Measurements from ENCODE around the gene IL17F. TPM values are rescaled to one million over a fixed set of nuclear protein-coding genes. Genes with fewer than 3 reads are reported as not detected.

Gene IL17F
- total RNA-seq, 2 donors from 2014 or later: not detected

DNA sequence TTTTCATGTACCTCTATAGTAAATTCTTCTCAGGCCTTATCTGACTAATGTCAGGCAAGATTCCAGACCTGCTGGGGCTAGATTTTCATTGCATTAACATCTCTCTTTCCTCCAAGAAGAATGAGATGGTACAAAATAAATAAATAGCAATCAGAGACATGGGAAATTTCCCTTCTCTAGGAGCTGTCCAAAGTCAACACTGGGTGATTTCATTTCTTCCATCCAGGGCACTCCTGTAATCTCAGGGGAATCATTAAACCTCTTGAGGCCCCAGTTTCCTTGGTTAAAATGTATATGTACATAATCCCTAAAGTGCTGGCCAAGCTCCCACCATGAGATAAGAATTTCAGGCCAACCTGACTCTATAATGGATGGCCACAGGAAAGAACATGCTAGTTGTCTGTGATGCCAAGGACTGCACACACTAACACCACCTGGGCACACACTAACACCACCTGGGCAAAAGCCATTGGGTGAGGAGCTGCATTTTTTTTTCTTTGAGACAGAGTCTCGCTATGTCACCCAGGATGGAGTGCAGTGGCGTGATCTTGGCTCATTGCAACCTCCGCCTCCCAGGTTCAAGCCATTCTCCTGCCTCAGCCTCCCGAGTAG, 912 bp downstream of the IL17F start:
- Histone ChIP-seq H3K4me3 (ENCODE audit: low read length) (no peak overlapping the region), H3K9ac (ENCODE audit: extremely low read depth, low read length, poor library complexity, severe bottlenecking) (no peak overlapping the region), H3K9me3 (ENCODE audit: control insufficient read depth, low read length) (no peaks in the 10 kb centered on the region), H3K4me1 (ENCODE audit: control insufficient read depth, insufficient read depth, low read length) (no peaks in the 10 kb centered on the region), H3K36me3 (ENCODE audit: control insufficient read depth, insufficient read depth, low read length) (no peaks in the 10 kb centered on the region), H3K27me3 (ENCODE audit: control insufficient read depth, insufficient read depth, low read length, poor library complexity, severe bottlenecking) (no peaks in the 10 kb centered on the region), H3K27ac (ENCODE audit: low read depth, low read length) (no peak overlapping the region)
- TF ChIP-seq, protein P1, sequence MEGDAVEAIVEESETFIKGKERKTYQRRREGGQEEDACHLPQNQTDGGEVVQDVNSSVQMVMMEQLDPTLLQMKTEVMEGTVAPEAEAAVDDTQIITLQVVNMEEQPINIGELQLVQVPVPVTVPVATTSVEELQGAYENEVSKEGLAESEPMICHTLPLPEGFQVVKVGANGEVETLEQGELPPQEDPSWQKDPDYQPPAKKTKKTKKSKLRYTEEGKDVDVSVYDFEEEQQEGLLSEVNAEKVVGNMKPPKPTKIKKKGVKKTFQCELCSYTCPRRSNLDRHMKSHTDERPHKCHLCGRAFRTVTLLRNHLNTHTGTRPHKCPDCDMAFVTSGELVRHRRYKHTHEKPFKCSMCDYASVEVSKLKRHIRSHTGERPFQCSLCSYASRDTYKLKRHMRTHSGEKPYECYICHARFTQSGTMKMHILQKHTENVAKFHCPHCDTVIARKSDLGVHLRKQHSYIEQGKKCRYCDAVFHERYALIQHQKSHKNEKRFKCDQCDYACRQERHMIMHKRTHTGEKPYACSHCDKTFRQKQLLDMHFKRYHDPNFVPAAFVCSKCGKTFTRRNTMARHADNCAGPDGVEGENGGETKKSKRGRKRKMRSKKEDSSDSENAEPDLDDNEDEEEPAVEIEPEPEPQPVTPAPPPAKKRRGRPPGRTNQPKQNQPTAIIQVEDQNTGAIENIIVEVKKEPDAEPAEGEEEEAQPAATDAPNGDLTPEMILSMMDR (conservative IDR thresholded peaks at IDR 0.05): no peak
- Mint-ChIP-seq H3K4me3 (no peak overlapping the region), H3K4me1 (peaks cover 1% of the 10 kb centered on the region), H3K36me3 (ENCODE audit: low read depth) (no peaks in the 10 kb centered on the region), H3K27ac (no peak overlapping the region), H3K27me3 (ENCODE audit: insufficient read depth) (no peaks in the 10 kb centered on the region), H3K9me3 (no peaks in the 10 kb centered on the region)
- WGBS, 2 experiments (ENCODE audit: insufficient coverage in 1 of 2, insufficient read length in 1 of 2): 90 to 98% methylated on average over 4 of the region's 4 CpGs
- DNase-seq: no peak

GRCh38 chr6:52241819-52242218, 2.5 kb downstream of the IL17F start:
- Mint-ChIP-seq H3K4me1 (no peaks in the 10 kb centered on the region), H3K9me3 (no peaks in the 10 kb centered on the region), H3K27ac (no peak overlapping the region), H3K36me3 (ENCODE audit: low read depth) (no peaks in the 10 kb centered on the region), H3K4me3 (no peak overlapping the region), H3K27me3 (ENCODE audit: insufficient read depth) (no peaks in the 10 kb centered on the region)
- Histone ChIP-seq H3K9me3 (ENCODE audit: control insufficient read depth, low read length) (no peaks in the 10 kb centered on the region), H3K36me3 (ENCODE audit: control insufficient read depth, insufficient read depth, low read length) (no peaks in the 10 kb centered on the region), H3K4me3 (ENCODE audit: low read length) (no peak overlapping the region), H3K27me3 (ENCODE audit: control insufficient read depth, insufficient read depth, low read length, poor library complexity, severe bottlenecking) (no peaks in the 10 kb centered on the region), H3K9ac (ENCODE audit: extremely low read depth, low read length, poor library complexity, severe bottlenecking) (no peak overlapping the region), H3K27ac (ENCODE audit: low read depth, low read length) (no peak overlapping the region), H3K4me1 (ENCODE audit: control insufficient read depth, insufficient read depth, low read length) (no peaks in the 10 kb centered on the region)
- WGBS, 2 experiments (ENCODE audit: insufficient coverage in 1 of 2, insufficient read length in 1 of 2): 81 to 83% methylated on average over 1 to 2 of the region's 2 CpGs
- no peak for DNase-seq
- TF ChIP-seq, protein P1 (conservative IDR thresholded peaks at IDR 0.05): no peak

DNA sequence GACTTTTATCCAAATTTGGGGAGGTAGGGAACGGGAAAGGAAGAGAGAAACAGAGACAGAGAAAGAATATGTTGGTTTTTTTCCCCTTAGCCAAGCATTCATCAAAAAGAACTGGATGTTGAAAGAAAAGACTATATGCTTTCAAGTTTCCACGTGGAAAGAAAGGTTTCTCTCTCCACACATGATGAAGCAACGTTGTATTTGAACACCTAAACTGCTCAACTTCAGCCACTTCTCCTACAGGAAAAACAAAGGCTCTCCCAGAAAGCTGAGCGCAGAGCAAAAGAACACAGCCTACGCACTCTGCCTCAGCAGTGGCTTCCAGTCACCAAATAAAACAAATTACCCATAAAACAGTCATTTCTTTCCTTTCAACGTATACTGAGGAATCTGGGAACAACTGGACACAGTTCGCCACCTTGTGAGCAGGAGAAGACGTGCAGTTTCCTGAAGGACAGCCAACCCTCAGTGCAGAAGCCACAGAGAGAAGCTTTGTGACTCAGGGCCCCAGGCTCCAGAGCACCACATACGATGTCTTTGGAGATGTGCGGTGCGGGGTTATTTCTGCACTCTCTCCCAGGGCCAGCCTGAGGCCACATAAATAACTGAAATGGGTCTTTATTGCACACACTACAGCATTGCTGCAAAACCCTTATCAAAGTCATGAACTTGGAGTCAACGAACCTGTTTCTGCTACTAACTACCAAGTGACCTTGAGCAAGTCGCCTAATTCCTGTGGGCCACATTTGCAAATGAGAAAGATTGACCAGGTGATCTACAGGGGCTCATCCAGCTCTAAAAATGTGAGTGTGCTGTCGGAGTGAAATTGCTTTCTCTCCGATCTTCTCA, 10.1 kb downstream of the IL17F start:
- Mint-ChIP-seq H3K27ac (no peak overlapping the region), H3K4me3 (no peak overlapping the region), H3K9me3 (no peaks in the 10 kb centered on the region), H3K4me1 (no peaks in the 10 kb centered on the region), H3K36me3 (ENCODE audit: low read depth) (no peaks in the 10 kb centered on the region), H3K27me3 (ENCODE audit: insufficient read depth) (no peaks in the 10 kb centered on the region)
- H3K9me3 ChIP-seq (ENCODE audit: control insufficient read depth, low read length): no peaks in the 10 kb centered on the region
- H3K9ac ChIP-seq (ENCODE audit: extremely low read depth, low read length, poor library complexity, severe bottlenecking): no peak overlapping the region
- H3K27me3 ChIP-seq (ENCODE audit: control insufficient read depth, insufficient read depth, low read length, poor library complexity, severe bottlenecking): no peaks in the 10 kb centered on the region
- TF ChIP-seq, protein P1 (conservative IDR thresholded peaks at IDR 0.05): peak; percentile 83
- H3K36me3 ChIP-seq (ENCODE audit: control insufficient read depth, insufficient read depth, low read length): no peaks in the 10 kb centered on the region
- 66 to 67% methylated on average over 10 to 15 of the region's 15 CpGs for WGBS, 2 experiments (ENCODE audit: insufficient coverage in 1 of 2, insufficient read length in 1 of 2)
- DNase-seq: peak; percentile 84
- H3K27ac ChIP-seq (ENCODE audit: low read depth, low read length): no peak overlapping the region
- H3K4me1 ChIP-seq (ENCODE audit: control insufficient read depth, insufficient read depth, low read length): no peaks in the 10 kb centered on the region
- no peak overlapping the region for H3K4me3 ChIP-seq (ENCODE audit: low read length)
